HK-2 (cell line): Measurements from ENCODE around the gene NOTCH4.
"Not testable (repeated sequence)": the region's sequence is repeated elsewhere in the genome, so short reads cannot be mapped to it uniquely, and the experiment has no call there.

Experiments used
- DNase-seq: peaks from one replicate; pipeline ENCODE4 v3.0.0-alpha.2; 2018; ENCODE audit not compliant: unreplicated experiment

The NOTCH4 gene

DNA sequence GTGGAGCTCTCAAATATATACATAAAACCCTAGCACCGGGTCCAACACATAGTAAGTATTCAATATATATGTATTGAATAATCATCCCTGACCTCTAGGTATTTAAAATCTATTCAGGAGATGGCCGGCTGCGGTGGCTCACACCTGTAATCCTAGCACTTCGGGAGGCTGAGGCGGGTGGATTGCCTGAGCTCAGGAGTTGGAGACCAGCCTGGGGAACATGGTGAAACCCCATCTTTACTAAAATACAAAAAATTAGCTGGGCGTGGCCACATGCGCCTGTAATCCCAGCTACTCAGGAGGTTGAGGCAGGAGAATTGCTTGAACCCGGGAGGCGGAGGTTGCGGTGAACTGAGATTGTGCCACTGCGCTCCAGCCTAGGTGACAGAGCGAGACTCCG is 30.8 kb downstream of the NOTCH4 start:
- DNase-seq, result not testable (repeated sequence)

DNA sequence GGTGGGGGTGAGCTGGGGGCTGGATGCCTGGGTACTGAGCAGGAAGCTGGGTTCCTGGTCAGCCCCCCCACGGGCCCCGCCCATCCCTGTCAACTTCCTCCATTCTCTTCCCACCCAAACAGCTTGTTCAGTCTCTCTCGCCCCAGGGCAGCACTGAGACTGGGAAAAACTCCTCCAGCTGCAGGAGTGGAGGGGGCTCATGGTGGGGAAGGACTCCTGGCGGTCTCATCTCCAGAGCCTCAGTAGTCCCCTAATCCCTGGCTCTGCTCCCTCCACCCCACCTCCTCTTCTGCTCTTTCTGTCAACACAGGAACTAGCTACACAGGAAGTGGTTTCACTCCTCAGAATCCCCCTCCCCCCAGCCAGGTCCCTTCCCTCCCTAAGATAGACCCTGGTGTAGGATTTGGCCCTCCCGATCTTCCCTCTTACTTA is 31.2 kb downstream of the NOTCH4 start, which contains the start of gene GPSM3:
Gene GPSM3 (minus strand): TSS at position 36 of the 432 bp plus-strand sequence. CDS start 130 bp downstream, outside the sequence.
- no peak for DNase-seq

DNA sequence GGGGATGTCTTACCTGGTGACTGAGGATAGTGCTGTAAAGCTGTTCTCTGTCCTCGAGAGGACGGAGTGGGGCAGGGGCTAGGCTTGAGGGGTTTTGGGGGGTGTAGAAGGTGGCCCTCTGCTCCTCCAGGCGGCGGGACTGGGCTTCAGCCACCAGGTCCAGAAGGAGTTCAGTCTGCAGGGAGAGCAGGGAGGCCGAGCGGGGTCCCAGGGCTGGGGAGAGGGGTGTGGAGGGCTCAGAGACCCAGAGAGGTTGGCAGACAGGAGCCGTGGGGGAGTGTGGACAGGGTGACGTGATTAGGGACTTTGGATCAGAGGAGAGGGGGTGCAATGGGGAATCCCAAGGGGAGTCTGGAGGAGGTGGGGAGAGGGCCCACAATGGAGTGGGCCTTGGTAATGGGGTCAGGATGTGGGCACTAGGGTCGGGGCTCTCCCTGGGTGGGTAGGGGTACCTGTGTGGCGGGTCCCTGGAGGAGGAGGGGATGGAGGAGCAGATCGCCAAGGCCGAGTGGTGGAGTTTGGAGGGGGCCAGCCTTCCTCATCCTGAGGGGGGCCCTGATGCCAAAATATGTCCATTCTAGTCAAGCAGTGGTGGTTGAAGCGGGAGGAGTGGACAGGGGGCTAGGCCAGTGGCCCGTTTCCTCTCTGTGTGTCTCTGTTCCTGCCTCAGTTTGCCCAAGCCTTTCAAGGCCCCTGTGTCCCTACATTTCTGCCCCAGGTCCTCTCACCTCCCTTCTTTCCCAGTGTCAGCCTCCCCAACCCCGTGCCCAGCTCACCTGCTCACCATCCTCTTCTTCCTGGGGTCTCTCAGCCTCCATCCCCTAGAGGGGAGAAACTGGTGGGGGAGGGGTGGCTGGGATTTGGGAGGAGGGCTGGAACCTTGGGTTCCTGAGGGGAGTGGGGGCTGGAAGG is 31.9 kb downstream of the NOTCH4 start:
- no peak for DNase-seq

DNA sequence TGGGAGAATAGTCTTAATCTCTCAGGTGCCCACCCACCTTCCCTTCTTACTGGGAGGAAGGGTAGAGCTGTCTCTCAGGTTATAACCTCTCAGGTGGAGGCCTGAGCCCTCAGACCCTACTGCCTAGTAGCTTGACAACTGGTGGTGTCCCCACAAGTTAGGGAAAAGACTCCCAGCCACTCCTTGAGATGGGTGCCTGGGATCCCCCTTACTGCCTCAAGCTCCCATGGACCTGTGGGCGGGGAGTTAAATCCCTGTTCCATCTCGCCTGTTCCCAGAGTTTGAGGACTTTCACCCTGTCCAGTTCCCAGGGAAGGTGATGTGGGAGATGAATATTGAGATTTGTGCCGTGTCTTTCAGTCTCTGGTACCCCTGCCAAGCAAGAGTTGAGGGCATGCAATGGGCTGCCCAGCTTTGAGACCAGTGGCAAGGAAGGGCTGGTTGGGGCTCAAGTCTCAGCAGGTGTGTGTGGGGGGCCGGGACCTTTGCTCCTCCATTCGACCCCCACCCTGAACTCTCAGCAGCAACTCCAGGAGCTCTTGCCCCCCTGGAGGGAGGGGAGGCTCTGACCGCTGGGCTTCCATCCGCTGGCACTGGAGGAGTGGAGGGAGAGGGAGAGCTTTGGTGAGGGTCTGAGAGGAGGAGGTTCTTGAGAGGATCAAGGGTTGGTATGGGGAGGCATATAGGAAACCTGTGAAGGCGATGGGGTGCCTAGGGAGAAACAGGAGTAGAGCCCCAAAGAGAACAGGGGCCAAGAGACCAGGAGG is 32.8 kb downstream of the NOTCH4 start:
- DNase-seq, result no peak

DNA sequence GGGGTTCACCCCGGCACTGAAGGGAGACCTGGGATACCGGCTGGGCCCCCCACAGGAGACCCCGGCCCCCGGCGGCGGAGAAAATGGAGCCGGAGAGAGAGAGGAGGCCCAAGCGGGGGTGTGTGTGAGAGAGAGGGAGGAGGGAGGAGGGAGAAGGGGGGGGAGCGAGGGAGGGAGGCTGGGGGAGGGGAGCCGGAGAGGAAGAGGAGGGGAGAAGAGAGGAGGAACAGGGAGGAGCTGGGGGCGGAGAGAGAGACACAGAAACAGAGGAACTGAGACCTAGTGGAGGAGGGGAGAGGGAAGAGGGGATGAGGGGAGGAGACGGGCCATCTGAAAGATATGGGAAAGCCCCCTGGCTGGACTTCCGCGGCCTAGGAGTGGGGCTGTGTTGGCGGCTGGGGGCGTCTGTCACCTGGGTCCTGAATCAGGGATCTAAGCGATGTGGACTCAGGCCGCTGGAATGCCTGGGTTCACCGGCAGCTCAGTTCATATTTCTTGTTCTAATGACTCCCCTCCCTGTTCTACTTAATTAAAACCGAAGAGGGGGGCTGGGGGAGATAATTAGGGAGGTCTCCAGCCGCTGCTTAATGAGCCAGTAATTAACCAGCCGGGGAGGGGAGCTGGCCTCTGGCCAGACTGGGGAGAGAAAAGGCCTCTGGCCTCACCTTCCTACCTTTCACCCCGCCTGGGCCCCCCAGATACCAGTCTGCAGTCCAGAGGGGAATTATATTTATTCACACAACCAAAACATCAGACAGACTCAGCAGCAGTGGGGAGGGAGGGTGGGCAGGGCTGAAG is 33.6 kb downstream of the NOTCH4 start, which contains the start of gene PBX2:
Gene PBX2 (minus strand): TSS at position 149 of the 798 bp plus-strand sequence. CDS start 287 bp downstream, outside the sequence.
- DNase-seq, result peak; percentile 88

DNA sequence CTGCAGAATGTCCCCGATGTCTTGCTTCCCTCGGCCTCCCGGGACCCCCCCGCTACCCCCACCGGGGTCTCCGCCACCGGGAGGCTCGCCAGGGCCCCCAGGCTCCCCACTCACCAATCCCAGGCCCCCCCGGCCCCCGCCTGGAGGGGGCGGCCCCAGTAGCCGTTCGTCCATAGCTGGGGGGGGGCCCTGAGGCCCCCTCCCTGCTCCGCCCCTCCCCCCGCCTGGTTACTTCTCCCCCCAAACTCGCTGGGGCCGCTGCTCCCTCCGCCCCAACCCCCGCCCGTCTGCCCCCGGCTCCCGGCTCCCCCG is 34.2 kb downstream of the NOTCH4 start:
- DNase-seq, result no peak

DNA sequence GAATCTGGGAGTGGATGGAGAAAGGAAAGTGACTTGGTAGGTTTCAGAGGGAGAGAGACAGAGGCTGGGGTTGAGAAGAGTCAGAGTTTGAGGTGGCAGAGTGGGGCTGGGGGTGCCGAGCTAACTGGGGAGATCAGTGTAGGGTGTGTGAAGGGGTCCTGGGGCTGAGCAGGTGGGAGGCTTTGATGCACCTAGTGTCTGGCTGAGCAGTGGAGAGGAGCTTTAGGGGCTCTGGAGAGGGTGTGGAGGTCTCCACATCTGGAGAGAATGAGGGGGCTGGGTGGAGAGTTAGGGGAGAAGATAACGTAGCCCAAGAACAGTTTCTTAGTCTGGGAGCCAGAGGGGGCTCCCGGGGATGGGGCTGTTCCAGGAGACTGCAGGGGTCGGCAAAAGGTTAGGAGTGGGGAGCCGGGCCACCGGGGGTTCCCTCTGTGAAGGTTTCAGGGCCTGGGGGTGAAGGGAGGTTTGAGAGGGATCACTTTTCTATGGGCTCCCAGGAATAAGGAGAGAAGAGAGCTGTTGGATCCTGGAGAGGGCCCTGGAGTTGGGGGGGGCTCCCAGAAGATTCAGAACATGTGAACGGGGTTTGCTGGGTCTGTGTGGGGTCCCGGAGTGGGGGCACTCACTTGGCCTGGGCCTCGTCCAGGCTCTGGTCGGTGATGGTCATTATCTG is 34.7 kb downstream of the NOTCH4 start:
- no peak for DNase-seq

DNA sequence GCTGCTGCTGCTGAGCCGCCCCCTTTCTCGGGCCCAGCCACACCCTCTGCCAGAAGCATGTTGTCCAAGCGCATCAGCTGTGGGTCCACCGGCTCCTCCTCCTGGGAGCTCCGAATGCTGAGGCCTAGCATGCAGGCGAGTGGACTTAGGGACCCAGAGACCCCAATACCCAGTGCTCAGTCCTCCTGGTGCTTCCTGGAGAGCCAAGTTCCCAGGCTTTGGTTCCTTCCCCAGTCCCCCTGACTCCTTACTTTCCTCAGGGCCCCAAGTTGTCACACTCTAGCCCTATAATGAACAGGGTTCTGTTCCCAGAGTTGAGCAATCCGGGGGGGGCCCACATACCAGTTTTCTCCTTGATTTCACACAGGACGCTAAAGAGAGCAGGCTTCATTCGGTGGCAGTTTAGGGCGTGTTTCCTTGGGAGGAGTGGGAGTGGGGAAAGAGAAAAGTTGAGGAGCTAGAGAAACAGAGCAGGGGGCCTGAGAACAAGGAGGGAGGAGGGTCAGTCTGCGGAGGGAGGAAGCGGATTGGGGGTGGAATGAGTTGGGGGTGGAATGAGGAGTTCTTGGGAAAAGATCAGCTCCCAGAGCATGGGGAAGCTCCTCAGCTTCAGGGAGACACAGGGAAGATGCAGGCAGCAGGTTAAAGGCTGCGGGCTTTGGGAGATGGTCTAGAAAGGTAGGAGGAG is 35.3 kb downstream of the NOTCH4 start:
- DNase-seq, result no peak

DNA sequence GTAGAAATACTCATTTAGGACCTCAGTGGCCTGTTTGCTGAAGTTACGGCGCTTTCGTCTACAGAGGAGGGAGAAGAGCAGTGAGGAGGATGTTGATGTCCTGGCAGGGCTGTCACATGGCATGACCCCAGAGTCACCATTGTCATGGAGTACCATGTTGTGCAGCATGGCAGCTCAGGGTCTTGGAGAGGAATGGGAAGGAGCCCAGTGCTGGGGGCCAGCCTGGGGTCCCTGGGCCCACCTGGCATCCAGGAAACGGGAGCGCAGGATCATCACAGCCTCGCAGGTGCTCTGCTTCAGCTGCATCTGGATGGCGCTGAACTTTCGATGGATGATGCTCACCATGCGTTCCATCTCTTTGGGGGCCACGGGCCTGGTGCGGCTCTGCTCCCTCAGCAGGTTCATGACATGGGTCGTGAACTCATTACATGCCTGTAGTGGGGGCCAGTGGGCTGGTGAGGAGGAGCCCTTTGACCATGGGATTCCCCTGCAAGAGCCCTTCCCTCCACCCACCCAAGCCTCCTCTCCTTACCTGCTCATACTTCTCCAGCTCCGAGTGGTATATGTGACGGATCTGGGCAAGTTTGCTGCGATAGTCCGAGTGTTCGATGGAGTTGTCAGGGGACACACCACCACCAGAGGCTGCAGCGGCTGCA is 36.0 kb downstream of the NOTCH4 start:
- DNase-seq, result not testable (repeated sequence)

DNA sequence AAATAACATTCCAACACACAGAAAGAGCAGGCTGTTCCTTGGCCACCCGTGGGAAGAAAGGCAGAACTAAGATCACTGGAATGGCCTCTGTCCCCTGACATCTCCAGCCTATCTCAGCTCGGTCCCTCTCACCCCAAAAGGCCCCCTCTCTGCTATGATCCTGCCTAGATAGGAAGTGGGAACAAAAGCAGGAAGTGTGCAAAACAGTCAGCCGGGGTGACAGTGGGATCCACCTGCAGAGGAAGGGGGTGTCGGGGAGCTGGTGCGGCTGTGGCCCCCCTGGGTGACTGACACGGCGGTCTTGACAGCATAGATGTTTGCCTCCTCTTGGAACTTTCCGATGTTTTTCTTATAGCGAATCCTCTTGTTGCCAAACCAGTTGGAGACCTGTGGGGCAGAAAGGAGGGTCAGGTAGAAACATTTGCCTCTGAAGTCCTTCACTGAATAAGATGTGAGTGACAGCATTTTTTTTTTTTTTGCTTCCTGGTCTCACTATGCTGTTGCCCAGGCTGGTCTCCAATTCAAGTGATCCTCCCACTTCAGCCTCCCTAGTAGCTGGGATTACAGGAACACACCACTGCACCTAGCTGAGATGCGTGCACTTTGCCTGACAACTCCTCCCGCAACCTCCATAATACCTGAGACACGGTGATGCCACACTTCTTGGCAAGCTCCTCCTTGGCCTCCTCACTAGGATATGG is 36.7 kb downstream of the NOTCH4 start:
- no peak for DNase-seq

DNA sequence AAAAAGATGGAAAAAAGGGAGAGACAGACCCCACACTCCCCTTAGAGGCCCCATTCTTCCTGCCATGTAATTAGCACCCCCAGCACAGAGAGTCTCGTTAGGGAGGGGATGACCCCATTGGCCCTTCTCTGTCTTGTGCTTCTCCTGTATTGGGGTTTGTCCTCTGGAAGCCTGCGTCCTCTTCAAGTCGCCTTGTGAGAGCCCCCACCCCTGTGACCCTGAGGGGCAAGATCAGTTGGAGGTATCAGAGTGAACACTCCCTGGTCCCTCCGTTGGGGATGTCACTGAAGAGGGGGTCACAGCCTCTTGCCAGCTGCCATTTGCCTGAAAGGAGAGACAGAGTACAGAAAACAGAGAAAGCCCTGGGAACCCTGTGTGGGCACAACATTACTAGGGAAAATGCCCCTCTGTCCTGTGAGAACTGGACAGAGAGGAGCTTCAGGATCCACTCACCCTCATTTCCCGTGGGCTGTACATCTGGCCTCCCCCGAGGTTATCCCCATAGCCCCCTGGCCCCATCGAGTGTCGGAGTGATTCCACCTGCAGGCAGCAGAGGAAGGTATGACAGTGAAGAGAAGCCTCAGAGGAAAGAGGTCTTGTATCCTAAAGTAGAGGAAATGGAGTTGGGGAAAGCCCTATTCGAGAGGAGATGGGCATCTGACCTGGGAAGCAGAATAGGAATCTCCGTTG is 37.6 kb downstream of the NOTCH4 start:
- DNase-seq, result not testable (repeated sequence)

DNA sequence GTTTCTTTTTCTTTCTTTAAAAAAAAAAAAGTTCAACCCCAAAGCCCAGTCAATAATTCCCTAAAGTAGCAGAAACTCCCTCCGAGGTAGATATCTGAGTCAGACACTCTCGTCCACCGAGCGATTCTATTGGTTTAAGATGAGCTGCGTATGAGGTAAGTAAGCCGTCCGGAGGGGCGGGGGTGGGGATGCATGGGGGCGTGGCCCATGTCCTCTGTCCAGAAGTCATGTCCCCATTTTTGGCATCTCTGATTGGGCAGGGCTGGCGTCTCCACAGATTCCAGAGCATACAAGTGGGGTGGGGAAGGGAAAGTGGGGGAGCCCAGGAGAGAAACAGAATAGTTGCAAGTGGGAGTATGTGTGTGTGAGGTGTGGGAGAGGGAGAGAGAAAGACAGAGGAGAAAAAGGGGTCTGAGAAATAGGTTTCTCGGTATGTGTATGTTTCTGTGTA is 38.2 kb downstream of the NOTCH4 start:
- DNase-seq, result peak; percentile 87

DNA sequence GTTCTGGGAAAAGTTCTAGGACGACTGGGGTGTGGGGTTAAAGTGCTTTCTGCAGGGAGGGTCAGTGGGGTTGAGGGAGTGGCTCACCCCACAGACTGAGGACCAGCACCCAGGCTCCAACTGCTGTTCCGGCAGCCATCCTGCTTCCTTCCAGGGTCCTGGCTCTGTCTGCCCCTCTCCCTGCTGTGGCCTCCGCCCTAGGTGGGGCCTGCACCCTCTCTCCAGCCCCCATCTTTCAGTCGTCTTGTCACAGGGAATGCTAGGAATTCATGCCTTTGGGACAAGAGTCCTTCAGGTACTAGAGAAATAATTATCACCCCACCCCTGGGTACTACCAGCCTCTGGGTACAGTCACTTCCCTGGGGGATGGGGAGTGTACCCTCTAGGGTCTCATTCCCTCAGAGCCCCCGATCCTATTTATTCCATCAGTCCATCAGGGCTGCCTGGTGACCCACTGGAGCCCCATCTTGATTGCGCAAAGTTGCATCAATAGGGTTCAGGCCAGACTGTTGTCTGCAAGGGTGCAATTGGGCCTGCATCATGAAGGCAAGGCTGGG is 39.7 kb downstream of the NOTCH4 start, which contains the start of gene AGER:
Gene AGER (minus strand): TSS at position 170 of the 557 bp plus-strand sequence. CDS start 31 bp downstream, at position 139.
- no peak for DNase-seq

DNA sequence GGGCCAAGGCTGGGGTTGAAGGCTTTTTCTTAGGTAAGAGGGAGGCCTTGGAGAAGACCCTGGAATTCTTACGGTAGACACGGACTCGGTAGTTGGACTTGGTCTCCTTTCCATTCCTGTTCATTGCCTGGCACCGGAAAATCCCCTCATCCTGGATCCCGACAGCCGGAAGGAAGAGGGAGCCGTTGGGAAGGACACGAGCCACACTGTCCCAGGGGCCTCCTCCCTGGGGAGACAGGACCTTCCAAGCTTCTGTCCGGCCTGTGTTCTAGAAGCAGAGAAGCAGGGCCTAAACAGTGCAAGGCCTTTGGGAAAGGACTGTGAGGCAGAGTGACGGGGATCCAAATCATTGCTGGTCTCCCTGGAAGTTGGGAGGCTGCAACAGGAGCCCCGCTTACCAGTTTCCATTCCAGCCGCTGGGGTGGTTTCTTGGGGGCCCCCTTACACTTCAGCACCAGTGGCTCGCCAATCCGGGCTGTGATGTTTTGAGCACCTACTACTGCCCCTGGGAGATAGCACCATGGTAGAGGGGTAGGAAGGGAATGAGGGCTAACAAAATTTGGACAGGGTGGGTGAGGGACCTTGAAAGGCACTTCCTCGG is 40.3 kb downstream of the NOTCH4 start:
- DNase-seq, result no peak

DNA sequence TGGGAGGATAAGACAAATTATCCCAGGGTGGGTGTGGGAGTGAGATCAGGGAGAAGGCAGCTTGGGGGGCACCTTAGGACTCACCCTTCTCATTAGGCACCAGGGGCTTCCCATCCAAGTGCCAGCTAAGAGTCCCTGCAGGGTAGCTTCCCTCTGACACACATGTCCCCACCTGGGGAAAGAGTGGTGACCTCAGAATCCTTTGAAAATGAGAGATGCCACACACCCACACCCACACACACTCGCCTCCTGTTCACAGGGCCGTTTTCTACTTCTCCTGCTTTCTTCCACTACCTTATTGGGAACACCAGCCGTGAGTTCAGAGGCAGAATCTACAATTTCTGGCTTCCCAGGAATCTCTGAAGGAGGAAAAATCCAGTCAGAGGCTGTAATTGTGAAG is 40.8 kb downstream of the NOTCH4 start:
- no peak for DNase-seq

DNA sequence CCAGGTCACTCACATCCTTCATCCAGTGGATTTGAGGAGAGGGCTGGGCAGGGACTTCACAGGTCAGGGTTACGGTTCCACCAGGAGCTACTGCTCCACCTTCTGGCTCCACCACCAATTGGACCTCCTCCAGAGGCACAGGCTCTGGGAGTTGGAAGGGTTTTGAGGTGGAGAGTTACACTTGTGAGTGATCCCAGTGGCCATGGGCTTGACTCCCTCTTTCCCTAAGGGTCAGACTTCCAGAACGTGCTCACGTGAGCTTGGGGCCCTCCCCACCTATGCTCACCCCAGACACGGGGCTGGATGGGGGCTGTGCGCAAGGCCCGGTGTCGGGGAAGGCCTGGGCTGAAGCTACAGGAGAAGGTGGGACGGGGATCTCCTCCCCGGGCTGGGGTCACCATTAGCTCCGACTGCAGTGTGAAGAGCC is 41.3 kb downstream of the NOTCH4 start:
- no peak for DNase-seq

DNA sequence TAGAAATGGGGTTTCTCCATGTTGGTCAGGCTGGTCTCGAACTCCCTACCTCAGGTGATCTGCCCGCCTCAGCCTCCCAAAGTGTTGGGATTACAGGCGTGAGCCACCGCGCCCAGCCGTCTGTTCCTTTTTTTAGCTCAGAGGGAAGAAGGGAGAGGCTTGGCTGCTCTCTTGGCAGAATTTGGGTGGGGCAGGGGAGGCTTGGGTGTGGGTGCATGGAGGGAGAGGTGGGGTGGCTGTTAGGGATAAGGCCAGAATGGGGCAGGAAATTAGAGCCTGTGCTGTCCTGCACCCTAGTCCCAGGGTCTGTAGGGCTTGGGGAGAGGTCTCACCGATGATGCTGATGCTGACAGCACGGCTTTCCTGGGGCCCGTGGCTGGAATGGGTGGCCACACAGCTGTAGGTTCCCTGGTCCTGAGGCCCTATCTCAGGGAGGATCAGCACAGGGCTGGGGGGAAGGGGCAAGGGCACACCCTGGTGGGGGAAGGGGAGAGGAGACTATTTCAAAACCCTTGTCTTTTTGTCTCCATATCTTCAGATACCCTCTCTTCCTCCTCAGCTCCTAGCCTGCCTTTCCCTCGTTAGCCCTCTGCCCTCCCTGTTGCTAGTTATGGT is 41.8 kb downstream of the NOTCH4 start:
- DNase-seq, result no peak
